AG08395 (cell line): ENCODE data around the gene BBC3.

Experiments
- DNase-seq: peaks from one replicate; pipeline ENCODE4 v3.0.0; 2012; ENCODE audit warnings: mixed read lengths, low spot score

The BBC3 gene

GRCh38 chr19:47188507-47189033 lies 42.4 kb downstream of the BBC3 start:
- DNase-seq, result no peak

- DNase-seq, result no peak
Measured at GRCh38 chr19:47187797-47188196, 43.2 kb downstream of the BBC3 start.

- no peak for DNase-seq
Measured at GRCh38 chr19:47187335-47187655, 43.7 kb downstream of the BBC3 start.

GRCh38 chr19:47186446-47187334 lies 44.3 kb downstream of the BBC3 start:
- no peak for DNase-seq

GRCh38 chr19:47183601-47184000 lies 47.4 kb downstream of the BBC3 start:
- no peak for DNase-seq

GRCh38 chr19:47179653-47180310 lies 51.2 kb downstream of the BBC3 start:
- DNase-seq, result no peak

- DNase-seq, result peak; percentile 66
Measured at GRCh38 chr19:47176627-47177090, 54.3 kb downstream of the BBC3 start.

- DNase-seq, result peak; percentile 40
Measured at GRCh38 chr19:47176071-47176626, 54.9 kb downstream of the BBC3 start.

GRCh38 chr19:47172666-47173455 lies 58.1 kb downstream of the BBC3 start:
- no peak for DNase-seq
